ENCODE data around the gene HDAC9.

The HDAC9 gene

DNA sequence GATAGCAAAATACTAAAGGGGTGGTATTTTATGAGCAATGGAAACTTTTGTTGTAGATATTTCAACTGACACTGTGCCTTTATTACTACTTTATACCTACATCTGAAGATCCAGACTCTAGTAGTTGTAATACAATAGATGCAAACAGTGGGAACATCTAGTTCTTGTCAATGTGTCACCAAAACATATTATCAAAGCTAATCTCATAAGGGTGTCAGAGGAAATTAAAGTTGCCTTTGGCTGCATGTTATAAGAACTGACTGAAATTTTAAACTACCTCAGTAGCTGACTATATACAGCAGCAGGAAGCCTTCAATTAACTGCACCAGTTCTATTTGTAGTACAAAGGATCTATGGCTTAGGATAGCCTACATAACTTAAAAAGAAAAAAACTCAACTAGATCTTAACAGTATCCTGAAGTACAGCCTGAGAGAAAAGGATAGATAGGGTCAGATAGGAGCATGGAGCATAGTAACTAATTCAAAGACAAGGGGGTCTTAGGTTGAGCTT, 30.9 kb downstream of the HDAC9 start:
- no peak for DNase-seq

DNA sequence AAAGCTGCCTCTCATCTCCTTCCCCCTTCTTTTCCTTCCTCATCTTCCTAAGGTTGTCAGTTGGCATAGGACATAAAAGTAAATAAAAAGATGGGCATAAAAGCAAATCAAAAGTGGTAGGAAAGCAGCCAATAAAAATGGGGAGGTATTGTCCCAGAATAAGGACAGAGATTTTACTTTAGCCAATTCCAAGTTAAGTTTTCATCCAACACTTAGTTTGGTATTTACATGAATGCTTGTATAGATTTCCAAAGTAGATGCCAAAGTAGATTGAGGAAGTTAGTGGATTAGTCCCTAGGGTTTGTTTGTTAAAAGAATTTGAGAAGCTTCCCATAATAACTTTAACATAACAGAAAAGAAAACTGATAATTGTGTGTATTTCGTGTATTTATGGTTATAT, 33.7 kb downstream of the HDAC9 start:
- no peak for DNase-seq

DNA sequence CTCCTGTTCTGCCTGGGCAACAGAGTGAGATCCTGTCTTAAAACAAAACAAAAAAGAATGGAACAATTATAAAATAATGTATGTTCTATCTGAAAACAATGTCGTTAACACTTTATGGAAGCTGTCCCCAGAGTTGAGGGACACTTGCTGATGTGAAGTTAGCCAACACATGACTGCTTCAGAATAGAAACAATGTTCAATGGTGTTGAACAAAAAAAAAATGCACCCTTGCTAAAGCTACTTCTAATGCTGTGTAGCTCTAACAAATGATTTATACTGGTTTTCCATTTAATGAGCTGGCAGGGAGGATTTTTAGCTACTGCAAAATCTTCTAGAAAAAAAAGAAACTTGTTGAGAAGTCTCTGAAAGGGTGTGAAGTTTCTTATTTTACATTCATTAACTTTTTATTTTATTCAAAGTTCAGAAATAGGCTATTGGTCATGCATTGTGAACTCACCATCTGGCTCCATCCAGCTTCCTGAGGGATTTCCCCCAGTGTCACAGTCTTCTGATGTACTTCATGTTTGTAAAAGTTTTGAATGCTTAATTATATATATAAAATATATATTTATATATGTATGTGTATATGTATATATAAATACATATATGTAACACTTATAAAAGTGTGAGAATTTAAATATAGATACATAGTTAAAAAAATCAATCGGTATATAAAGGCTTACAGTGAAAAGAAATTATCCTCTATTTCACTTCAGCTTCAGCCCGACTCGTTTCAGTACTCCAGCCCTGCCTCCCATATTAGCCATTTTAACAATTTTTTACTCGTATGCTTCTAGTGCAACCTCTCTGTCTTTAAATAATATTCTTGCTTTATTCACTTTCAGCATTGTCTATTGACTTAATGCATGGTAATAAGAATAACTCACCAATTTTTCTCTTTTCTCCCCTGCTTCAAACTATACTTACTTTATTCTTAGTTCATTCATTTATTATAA, 35.0 kb downstream of the HDAC9 start:
- DNase-seq, result no peak

DNA sequence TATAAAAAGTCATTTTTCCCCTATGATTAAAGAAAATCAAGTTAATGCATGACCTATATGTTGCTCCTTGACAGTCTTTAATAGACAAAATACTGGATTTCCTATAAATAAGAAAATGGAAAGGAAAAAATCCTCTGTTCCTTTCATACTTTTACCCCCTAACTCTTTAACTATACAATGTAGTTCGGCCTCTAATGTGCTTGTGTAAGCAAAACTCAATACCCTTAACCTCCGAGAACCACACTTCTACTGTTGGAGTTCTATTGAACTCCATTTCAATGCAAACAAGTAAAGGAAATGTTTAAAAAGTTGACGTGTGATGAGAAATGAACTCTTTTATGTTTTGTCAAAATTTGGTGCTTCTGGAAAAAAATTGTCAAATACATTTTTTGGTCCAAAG, 36.0 kb downstream of the HDAC9 start:
- no peak for DNase-seq

DNA sequence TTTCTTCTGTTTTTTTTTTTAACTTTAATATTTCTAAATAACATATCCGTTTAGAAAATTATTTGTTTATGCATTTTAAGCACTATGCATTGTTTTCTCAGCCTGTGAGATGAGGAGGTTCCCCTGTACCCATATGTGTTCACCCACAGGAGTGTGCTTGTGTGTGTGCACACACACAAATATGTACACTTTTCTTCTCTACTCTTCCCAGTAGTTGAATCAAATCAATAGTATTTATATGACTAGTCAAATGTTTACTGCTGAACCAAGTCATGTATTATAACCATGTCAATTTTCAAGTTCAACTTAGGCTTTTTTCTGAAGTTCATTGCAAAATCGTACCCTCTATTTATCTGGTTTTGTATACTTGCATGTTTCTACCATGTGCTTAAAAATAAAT, 37.3 kb downstream of the HDAC9 start:
- no peak for DNase-seq

DNA sequence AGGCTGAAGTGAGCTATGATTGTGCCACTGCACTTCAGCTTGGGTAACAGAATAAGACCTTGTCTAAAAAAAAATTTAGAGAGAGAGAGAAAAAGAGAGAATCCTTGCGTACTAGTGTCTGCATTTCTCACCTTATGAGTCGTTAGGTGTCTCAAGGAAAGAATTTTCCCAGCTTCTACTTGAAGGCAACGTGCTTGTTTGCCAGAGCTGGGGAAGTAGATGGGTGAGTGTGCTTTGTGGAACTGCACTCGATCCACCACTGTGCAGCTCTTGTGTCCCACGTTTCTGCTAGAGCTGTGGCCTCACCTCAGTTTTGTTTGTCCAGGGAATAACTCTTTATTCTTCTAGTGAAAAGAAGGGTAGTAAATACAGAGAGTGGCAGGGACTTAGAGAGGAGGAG, 38.9 kb downstream of the HDAC9 start:
- no peak for DNase-seq

DNA sequence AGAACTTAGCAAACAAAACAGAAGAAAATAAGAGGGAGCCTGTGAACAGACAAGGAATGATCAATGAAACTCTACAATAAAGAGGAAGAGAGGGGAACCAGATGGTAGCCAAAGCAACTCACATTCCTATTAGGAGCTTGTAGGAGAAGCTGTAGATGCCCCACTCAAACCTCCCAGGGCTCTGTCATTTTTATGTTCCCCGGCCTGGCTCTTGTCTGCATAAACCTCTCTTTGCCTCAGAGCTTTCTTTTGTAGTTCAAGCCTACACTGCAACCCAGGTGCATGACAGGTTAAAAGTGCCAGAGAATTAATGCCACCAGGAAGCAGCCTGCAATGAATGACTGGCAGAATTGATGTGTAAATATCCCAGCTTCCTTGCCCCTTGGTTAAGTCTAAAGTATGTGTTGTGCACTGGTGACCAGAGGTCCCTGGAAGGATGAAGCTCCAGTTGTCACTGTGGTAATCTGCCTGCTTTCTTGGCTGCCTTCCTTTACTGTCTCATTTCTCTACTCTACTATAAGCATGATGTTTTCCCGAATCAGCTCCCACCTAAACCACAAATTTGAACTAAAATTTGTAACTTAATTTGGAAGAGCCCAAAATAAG, 40.4 kb downstream of the HDAC9 start:
- DNase-seq, result no peak

DNA sequence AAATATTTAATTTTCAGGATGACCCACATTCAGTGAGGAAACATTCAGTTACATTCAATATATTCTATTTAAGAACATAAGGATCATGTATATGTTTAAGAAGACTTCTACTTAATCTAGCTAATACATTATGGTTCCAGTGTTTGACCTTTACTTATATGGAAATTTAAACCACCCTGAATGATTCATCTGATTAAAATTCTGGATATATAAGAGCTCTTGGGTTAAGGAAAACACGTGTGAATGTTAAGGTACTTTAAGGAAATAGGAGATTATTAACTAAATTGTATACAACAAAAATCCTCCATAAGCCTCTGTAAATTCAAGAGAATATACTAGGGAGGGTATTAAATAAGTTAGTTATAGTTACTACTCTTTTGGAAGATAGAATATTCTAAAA, 40.9 kb downstream of the HDAC9 start:
- DNase-seq, result no peak

DNA sequence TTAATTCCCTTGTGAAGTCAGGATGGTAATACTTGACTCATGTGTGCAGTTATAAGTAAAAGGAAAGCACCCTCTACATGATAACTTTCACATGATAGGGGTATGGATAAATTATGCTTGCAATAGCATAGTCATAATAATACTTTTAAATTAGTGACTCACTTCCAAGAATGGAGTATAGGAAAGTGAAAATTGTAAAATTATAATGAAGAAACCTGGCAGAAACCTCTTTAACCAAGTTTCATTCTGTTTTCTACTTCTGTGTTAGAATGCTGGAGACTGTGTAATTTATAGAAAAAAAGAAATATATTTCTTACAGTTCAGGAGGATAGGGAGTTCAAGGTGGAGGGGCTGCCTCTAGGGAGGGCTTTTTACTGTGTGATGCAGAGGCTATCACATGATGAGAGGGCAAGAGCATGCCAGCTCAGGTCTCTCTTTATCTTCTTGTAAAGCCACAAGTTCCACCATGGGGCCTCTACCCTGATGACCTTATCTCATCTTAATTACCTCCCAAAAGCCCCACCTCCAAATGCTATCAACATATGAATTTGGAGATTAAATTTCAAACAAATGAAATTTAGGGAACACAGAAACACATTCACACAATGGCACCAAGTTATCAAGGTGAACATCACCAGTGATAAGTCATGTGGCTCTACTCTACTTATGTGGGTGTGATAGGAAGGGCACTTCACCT, 43.2 kb downstream of the HDAC9 start:
- no peak for DNase-seq

DNA sequence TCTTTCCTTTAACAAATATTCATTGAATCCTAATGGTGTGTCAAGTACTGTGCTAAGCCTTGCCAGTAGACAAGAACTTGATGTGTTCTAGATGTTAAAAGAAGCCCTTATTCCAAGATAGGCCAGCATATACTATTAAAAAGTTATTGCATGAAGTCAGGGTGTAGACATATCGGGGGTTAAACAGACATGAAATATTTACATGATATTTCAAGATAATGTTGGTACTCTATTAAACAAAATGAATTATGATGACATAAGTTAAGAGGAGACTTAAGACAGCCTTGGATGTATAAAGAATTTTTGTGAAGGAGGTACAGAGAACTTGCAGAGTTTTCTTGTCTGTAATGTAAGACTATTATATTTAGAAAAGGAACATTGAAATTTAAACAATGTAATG, 44.8 kb downstream of the HDAC9 start:
- no peak for DNase-seq

DNA sequence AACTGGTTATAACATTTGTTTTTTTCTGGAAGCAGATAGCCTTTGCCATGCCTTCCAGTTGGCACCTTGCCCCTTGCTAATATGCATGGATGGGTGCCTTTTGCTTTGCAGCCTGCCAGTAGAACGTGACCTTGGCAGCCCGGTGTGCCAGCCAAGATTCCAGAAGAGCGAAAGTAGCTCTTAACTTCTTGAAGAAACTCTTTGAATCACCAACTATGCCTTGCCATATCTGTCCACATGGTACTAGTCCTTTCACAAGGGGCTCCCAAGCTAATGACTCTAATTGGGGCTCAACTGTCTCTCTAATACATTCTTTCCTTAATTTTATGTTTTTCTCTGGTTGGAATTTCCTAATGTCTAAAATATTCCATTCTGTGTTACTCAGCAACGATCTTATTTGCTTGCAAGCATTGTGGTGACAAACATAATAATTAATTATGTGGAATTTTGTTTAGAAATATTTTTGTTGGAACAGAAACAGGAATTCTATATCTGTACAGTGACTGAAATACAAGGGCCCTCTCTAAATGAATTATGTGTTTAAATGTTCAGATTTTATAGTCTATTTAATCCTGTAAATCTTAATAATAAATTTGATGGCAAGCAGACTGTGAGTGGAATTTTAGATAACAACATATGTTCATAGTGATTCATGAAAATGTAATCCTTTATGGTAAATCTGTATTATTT, 45.8 kb downstream of the HDAC9 start:
- DNase-seq, result no peak

DNA sequence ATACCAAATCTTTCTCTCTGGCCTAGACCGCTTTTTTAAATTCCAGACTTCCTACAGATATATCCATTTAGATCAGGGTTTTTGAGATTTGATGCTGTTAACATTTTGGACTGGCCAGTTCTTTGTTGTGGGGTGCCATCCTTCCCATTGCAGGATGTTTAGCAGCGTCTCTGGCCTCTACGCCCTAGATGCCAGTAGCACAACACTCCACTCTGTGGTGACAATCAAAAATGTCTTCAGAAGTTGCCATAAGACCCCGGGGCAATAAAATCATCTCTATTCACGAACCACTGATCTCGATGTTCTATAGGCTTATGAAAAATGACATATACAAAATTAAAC, 46.3 kb downstream of the HDAC9 start:
- no peak for DNase-seq

DNA sequence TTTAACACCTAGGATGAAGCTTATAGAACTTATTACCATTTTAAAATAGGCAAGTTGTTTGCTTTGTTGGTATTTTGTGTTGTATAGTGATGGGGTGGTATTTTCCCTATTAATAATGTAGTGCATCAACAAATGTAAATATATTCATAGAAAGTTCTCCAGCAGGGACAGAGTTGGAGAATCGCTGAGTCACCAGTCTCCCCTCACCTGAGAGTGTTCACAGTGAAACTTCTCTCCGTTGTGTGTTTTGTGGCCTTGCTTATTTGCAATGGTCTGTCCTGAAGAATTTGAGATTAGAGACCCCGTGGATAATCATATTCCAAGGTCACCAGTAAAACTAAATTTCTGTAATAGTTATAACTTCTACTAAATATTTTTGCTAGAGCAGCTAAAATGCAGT, 51.0 kb downstream of the HDAC9 start:
- no peak for DNase-seq

DNA sequence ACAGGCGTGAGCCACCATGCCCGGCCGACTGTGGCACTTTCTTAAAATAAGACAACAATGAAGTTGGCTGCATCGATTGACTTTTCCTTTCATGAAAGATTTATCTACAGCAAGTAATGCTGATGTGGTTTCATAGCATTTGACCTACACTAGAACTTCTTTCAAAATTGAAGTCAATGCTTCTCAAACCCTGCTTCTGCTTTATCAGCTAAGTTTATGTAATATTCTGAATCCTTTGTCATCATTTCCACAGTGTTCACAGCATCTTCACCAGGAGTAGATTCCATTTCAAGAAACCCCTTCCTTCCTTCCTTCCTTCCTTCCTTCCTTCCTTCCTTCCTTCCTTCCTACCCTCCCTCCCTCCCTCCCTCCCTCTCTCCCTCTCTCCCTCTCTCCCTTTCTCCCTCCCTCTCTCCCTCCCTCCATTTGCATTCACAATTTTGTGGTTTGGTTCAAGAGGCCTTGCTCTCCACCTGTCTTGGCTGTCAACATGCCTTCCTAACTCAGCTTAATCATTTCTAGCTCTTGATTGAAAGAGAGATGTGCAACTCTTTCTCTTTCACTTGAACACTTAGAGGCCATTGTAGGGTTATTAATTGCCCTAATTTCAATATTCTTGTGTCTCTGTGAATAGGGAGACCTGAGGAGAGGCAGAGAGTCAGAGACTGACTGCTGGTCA, 52.1 kb downstream of the HDAC9 start:
- no peak for DNase-seq

DNA sequence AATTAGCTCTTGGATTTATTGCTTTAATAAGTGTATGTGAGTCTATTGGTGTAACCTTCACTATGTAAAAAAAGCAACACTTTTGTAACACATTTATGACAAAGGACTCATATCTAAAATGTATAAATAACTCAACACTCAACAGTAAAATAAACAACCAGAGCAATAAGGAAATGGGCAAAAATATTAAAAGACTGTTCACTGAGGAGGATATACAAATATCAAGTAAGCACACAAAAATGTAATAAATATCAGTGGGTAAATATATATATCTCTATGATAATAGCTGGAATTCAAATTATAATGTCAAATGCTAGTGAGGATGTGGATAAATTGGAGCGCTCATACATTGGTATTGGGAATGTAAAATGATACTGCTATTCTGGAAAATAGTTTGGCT, 53.0 kb downstream of the HDAC9 start:
- DNase-seq, result no peak

DNA sequence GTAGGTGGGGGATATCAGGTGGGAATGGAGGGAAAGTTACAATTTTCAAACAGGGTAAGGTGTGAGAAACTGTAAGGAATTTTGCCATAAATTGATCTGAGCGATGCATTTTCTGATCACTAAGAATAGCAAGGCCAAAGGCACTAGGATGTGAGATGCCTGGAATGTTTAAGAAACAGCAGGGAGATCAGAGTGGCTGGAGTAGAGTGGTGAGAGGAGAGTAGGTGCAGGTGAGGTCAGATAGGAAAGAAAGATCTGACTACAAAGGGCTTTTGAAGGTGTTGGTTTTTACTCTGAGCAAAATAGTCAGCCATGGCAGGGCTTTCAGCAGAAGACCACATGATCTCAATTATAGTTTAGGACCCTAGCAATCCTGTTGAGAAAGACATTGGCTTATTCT, 55.0 kb downstream of the HDAC9 start:
- DNase-seq, result no peak

DNA sequence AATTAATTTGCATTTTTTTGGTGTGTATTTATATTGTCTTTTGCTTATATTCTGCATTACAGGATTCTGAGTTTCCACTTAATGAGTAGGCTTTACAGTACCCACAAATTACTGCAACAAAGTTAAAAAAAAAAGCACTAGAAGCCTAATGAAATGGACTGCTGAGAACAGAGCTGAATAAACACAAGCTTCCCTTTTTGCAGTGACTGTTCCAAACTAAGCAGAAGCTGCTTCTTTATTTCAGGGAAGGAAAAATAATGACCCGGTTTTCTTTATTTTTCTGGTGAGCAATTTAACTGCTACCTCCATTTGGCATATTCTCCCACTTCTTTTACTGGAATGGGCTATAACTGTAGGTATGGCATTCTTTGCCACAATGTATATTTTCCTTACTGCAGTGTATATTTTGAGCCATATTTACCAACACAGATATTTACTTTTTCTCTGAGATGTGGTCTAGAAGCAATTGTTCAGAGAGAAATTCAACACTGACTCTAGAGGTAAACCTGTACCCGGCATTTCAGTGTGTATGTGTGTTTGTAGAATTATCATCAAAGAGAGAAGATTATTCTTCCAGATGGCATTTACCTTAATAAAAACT, 56.9 kb downstream of the HDAC9 start:
- DNase-seq, result no peak

DNA sequence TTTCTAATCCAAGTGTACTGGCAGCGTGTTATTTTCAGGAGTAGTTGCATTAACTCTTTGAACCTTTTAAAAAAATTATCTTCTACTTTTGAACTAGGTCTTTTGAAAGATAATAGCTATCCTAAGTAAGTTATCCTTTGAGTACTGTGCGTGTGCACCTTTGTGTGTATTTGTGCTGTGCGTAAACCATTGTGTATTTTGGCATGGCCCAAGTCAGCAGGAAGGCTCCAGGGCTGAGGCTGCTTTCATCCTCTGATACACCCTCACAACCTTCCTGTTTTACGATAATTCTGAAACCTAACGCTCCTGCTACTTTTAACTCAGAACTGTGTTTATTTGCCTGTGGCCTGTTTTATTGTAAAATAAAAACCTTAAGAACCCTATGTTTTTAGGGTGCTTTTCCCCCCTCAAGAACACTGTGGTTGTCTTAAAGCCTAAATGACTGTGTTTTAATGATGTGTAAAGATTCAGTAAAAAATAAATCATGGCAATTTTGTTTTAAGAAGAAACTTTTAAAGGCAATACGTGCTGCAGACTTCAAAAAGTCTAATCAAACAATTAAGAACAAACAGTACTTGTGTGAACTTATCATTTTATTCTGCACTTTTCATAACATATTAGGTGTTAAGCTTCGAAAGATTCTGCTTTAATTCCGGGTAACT, 57.5 kb downstream of the HDAC9 start:
- no peak for DNase-seq

DNA sequence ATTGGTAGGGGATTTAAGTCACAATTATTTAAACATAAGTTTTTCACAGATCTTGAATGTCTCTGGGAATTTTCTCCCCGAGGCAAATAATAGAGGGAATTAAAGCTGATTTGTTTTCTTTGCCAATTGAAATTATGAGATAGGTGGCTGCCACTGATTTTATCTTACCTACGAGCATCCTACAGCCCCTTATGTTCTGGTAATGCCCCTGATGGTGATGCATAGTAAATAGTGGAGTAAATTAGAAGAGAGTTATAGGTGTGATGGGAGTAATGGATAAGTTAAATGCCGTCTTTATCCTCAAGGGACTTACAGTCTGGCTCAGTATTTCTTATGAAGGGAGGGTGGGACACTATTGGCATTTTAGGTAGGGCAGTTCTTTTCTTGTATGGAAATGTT, 58.1 kb downstream of the HDAC9 start:
- DNase-seq, result no peak

DNA sequence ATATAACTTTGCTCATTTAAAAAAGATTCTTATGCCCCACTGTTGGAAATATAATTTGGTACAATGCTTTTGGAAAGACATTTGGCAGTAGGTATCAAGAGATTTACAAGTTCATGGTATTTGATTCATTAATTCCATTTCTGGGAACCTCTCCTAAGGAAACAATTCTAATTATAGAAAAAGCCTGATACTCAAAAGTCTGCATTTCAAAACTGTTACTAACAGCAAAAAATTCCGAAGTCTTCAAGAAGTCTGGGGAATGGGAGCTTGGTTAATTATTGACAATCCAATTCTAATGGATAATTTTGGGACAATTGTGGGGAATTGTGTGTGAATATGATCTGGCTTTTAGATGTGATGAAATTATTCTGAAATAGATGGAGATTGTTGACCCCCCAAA, 59.6 kb downstream of the HDAC9 start:
- no peak for DNase-seq

DNA sequence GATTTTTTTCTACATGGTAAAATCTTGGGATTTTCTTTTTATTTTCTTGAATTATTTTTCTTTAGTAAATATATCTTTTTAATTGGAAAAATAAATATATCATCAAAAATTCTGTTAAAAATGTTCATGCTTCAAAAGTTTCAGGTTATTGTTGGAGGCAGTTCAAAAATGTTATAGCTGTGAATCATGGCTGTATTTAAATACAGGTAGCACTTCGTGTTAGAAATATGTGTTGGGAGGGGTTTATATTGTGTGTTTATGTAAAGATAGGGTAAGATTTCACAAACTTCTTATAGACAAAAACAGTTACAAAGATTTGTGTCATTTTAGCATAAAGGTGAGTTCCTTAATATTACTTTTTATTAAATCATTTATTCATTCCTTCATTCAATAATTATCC, 60.4 kb downstream of the HDAC9 start:
- DNase-seq, result no peak

DNA sequence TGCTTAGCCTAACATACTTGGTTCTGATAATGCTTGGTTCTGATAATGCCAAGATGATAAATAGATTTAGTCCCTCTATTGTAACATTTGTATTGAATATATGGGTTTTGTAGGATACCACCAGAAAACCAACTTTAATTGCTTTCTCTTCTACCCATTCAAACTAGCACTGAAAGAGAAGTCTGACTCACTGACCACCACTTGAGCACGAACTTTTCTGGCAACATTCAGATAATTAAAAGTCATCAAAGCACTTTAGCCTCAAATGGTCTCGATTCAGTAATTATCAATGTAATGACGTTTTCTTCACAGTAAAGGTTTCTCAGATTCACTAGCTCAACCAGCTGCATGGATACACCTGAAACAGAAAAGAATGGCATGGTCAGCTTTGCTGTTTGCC, 63.0 kb downstream of the HDAC9 start:
- DNase-seq, result no peak
